ENCODE results near the gene FLRT1. TPM values are rescaled to one million over a fixed set of nuclear protein-coding genes. Genes with fewer than 3 reads are reported as not detected.

The FLRT1 gene
- total and polyA plus RNA-seq, 4 donors, result 0.10 to 0.60 TPM; not detected in 2

GRCh38 chr11:64037027-64037634 is 1.4 kb downstream of the FLRT1 start:
- intact Hi-C loops (cut with DNase I), result no loop called here

DNA sequence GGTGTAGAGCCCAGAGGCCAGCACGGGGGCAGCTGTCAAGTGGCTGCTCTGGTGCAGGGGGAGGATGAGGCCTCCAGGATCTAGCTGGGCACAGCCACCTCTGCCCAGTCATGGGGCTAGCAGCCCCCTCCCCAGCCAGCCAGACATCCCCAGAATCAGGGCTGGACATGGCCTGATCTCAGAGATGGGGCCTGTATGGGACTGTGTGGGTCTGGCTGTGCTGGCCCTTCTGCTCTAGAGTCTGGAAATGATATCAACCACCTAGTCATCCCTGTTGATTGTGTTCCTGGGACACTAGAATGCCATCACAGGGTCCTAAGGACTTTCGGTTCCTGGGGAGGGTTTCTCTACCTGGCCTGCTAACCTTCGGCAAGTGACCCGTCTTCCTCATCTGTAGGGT is 2.8 kb downstream of the FLRT1 start:
- Histone ChIP-seq H3K9me3 (ENCODE audit: control insufficient read depth, low read length) (no peaks in the 10 kb centered on the region), H3K27ac (ENCODE audit: low read depth in 1 of 2, low read length in 2 of 2) (no peak overlapping the region), H3K4me1 (ENCODE audit: control insufficient read depth in 1 of 2, insufficient read depth in 2 of 2, low read length in 2 of 2) (no peaks in the 10 kb centered on the region), H3K4me3 (ENCODE audit: low read length in 2 of 2) (no peak overlapping the region), H3K36me3 (ENCODE audit: control insufficient read depth in 1 of 2, insufficient read depth in 2 of 2, low read length in 1 of 2) (no peaks in the 10 kb centered on the region), H3K27me3 (ENCODE audit: control insufficient read depth in 1 of 2, insufficient read depth in 2 of 2, low read length in 1 of 2) (no peaks in the 10 kb centered on the region)
- intact Hi-C loops (cut with DNase I), result no loop called here
- no peak for ATAC-seq (ENCODE audit: low FRiP score)
- 94 to 100% methylated on average over 4 of the region's 4 CpGs for WGBS, 2 donors
- no peak for DNase-seq

More at GRCh38 chr11:64037027-64037634, 1.4 kb downstream of the FLRT1 start:
- DNase-seq, result no peak
- H3K4me1 ChIP-seq (ENCODE audit: control insufficient read depth in 1 of 2, insufficient read depth in 2 of 2, low read length in 2 of 2), result no peaks in the 10 kb centered on the region
- no peaks in the 10 kb centered on the region for H3K9me3 ChIP-seq (ENCODE audit: control insufficient read depth, low read length)
- no peaks in the 10 kb centered on the region for H3K36me3 ChIP-seq (ENCODE audit: control insufficient read depth in 1 of 2, insufficient read depth in 2 of 2, low read length in 1 of 2)
- H3K27me3 ChIP-seq (ENCODE audit: control insufficient read depth in 1 of 2, insufficient read depth in 2 of 2, low read length in 1 of 2), result no peaks in the 10 kb centered on the region
- no peak for ATAC-seq (ENCODE audit: low FRiP score)
- no peak overlapping the region for H3K27ac ChIP-seq (ENCODE audit: low read depth in 1 of 2, low read length in 2 of 2)
- no peak overlapping the region for H3K4me3 ChIP-seq (ENCODE audit: low read length in 2 of 2)
- 64 to 69% methylated on average over 23 of the region's 23 CpGs for WGBS, 2 donors

DNA sequence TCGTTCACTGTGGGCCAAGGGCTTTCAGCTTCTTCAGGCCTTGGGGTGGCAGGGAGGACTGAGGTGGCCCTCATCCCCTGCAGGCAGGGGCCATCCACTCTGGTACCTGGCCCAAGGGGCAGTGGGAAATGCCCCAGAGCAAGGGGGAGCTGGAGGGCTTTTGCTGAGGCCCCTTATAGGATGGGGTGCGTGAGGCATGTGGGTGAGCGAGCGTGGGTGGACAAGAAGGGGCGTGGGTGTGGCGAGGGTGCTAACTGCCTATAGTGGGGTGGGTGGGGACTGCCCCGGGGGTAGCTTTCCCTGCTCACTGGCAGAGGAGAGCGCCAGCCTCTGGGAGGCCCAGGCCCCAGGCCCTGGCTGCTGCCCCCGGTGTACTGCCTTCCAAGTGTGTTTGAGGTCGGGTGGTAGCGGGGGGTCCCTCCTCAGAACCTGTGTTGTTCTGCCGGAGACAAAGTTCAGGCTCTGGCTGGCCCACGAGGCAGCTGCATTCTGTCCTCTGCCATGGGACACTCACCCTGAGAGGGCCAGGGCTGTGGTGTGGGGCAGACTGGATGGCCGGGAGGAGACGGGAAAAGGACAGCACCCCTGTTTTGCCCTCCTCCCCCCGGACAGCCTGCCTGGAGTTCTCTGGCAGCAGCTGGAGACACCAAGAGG is 3.4 kb downstream of the FLRT1 start:
- intact Hi-C loops (cut with DNase I), result no loop called here
- H3K9me3 ChIP-seq (ENCODE audit: control insufficient read depth, low read length), result no peaks in the 10 kb centered on the region
- no peak overlapping the region for H3K4me3 ChIP-seq (ENCODE audit: low read length in 2 of 2)
- WGBS, 2 donors, result 89% methylated on average over 16 of the region's 16 CpGs
- no peaks in the 10 kb centered on the region for H3K4me1 ChIP-seq (ENCODE audit: control insufficient read depth in 1 of 2, insufficient read depth in 2 of 2, low read length in 2 of 2)
- DNase-seq, result no peak
- H3K27me3 ChIP-seq (ENCODE audit: control insufficient read depth in 1 of 2, insufficient read depth in 2 of 2, low read length in 1 of 2), result no peaks in the 10 kb centered on the region
- no peaks in the 10 kb centered on the region for H3K36me3 ChIP-seq (ENCODE audit: control insufficient read depth in 1 of 2, insufficient read depth in 2 of 2, low read length in 1 of 2)
- no peak overlapping the region for H3K27ac ChIP-seq (ENCODE audit: low read depth in 1 of 2, low read length in 2 of 2)
- no peak for ATAC-seq (ENCODE audit: low FRiP score)

DNA sequence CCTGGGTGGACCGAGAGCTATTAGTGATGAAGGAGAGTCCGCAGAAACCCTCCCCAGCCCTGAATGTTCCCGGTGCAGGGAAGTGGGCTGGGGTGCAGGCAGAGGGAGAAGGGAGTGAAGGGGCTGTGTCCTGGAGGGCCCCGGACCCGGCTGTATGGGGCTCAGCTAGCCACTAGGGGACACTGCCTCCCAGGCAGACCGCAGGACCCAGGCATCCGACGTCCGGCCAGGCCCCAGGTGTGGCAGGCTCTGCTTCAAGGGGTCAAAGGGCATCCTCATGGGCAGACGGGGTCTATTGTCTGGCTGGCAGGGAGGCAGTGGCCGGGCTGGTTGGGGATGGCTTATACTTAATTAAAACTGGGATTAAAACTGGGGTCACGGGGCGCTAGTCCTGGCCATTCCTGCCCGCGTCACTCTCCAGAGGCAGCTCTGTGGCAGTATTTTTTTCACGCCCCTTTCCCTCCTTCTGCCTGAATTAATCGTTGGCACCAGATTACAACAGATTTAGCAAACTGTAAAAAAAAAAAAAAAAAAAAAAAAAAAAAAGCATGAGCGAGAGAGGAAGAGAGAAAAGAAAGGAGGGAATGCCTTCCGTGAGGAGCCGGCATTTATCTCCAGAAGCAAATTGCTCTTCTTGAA is 5.1 kb downstream of the FLRT1 start:
- H3K4me1 ChIP-seq (ENCODE audit: control insufficient read depth in 1 of 2, insufficient read depth in 2 of 2, low read length in 2 of 2), result no peaks in the 10 kb centered on the region

GRCh38 chr11:64041846-64042245 is 6.1 kb downstream of the FLRT1 start:
- H3K36me3 ChIP-seq (ENCODE audit: control insufficient read depth in 1 of 2, insufficient read depth in 2 of 2, low read length in 1 of 2), result no peaks in the 10 kb centered on the region
- WGBS, 2 donors, result 94 to 97% methylated on average over 9 of the region's 9 CpGs
- H3K27me3 ChIP-seq (ENCODE audit: control insufficient read depth in 1 of 2, insufficient read depth in 2 of 2, low read length in 1 of 2), result no peaks in the 10 kb centered on the region
- no peak overlapping the region for H3K27ac ChIP-seq (ENCODE audit: low read depth in 1 of 2, low read length in 2 of 2)
- intact Hi-C loops (cut with DNase I), result no loop called here
- H3K4me3 ChIP-seq (ENCODE audit: low read length in 2 of 2), result no peak overlapping the region
- DNase-seq (no peak), ATAC-seq (ENCODE audit: low FRiP score) (no peak)
- no peaks in the 10 kb centered on the region for H3K4me1 ChIP-seq (ENCODE audit: control insufficient read depth in 1 of 2, insufficient read depth in 2 of 2, low read length in 2 of 2)
- H3K9me3 ChIP-seq (ENCODE audit: control insufficient read depth, low read length), result no peaks in the 10 kb centered on the region

More for the DNA sequence above, 5.1 kb downstream of the FLRT1 start:
- H3K9me3 ChIP-seq (ENCODE audit: control insufficient read depth, low read length), result no peaks in the 10 kb centered on the region
- WGBS, 2 donors, result 71% methylated on average over 20 of the region's 20 CpGs
- no peak for DNase-seq
- no peak overlapping the region for H3K4me3 ChIP-seq (ENCODE audit: low read length in 2 of 2)
- ATAC-seq (ENCODE audit: low FRiP score), result no peak
- H3K27ac ChIP-seq (ENCODE audit: low read depth in 1 of 2, low read length in 2 of 2), result no peak overlapping the region
- intact Hi-C loops (cut with DNase I), result no loop called here
- no peaks in the 10 kb centered on the region for H3K27me3 ChIP-seq (ENCODE audit: control insufficient read depth in 1 of 2, insufficient read depth in 2 of 2, low read length in 1 of 2)
- no peaks in the 10 kb centered on the region for H3K36me3 ChIP-seq (ENCODE audit: control insufficient read depth in 1 of 2, insufficient read depth in 2 of 2, low read length in 1 of 2)

GRCh38 chr11:64042301-64042700 is 6.6 kb downstream of the FLRT1 start:
- DNase-seq, result no peak
- intact Hi-C loops (cut with DNase I), result no loop called here
- Histone ChIP-seq H3K36me3 (ENCODE audit: control insufficient read depth in 1 of 2, insufficient read depth in 2 of 2, low read length in 1 of 2) (no peaks in the 10 kb centered on the region), H3K4me1 (ENCODE audit: control insufficient read depth in 1 of 2, insufficient read depth in 2 of 2, low read length in 2 of 2) (no peaks in the 10 kb centered on the region), H3K4me3 (ENCODE audit: low read length in 2 of 2) (no peak overlapping the region), H3K9me3 (ENCODE audit: control insufficient read depth, low read length) (no peaks in the 10 kb centered on the region), H3K27me3 (ENCODE audit: control insufficient read depth in 1 of 2, insufficient read depth in 2 of 2, low read length in 1 of 2) (no peaks in the 10 kb centered on the region), H3K27ac (ENCODE audit: low read depth in 1 of 2, low read length in 2 of 2) (no peak overlapping the region)
- WGBS, 2 donors, result 89 to 95% methylated on average over 4 of the region's 4 CpGs
- no peak for ATAC-seq (ENCODE audit: low FRiP score)

GRCh38 chr11:64043545-64043944 is 7.8 kb downstream of the FLRT1 start:
- intact Hi-C loops (cut with DNase I), result no loop called here
- Histone ChIP-seq H3K36me3 (ENCODE audit: control insufficient read depth in 1 of 2, insufficient read depth in 2 of 2, low read length in 1 of 2) (no peaks in the 10 kb centered on the region), H3K27me3 (ENCODE audit: control insufficient read depth in 1 of 2, insufficient read depth in 2 of 2, low read length in 1 of 2) (no peaks in the 10 kb centered on the region), H3K4me1 (ENCODE audit: control insufficient read depth in 1 of 2, insufficient read depth in 2 of 2, low read length in 2 of 2) (no peaks in the 10 kb centered on the region), H3K27ac (ENCODE audit: low read depth in 1 of 2, low read length in 2 of 2) (no peak overlapping the region), H3K9me3 (ENCODE audit: control insufficient read depth, low read length) (no peaks in the 10 kb centered on the region), H3K4me3 (ENCODE audit: low read length in 2 of 2) (no peak overlapping the region)
- DNase-seq (no peak), ATAC-seq (ENCODE audit: low FRiP score) (no peak)
- WGBS, 2 donors, result 94 to 95% methylated on average over 5 of the region's 5 CpGs

DNA sequence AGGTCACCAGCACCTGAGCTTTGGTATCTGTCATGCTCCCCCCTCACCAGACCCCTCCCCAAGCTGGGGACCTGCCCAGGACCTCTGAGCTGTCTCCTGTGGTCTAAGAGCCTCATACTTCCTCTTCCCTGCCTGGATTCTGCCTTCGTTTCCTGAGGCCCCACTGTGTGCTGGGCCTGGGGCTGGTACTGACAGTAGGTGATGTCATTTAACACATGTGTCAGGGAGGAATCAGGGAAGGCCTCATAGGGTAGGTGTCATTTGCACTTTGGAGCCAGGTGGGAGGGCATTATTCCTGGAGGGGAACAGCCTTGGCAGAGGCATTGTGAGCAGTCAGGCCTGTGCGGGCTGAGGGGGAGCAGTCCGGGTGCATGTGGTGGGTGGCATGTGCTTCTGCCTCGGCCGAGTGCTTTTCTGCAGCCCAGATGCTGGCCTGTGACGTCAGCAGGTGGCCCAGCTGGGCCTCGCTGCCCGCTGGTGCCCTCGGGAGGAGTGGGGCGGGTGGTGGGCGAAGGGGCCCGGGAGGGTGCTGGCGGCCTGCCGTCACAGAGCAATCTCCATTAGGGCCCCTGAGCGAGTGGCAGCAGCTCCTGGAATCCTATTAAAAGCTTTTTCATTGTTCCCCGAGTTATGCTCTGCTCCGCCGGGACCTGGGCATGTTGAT is 9.1 kb downstream of the FLRT1 start:
- no peaks in the 10 kb centered on the region for H3K4me1 ChIP-seq (ENCODE audit: control insufficient read depth in 1 of 2, insufficient read depth in 2 of 2, low read length in 2 of 2)
- H3K4me3 ChIP-seq (ENCODE audit: low read length in 2 of 2), result no peak overlapping the region
- ATAC-seq (ENCODE audit: low FRiP score) (no peak), DNase-seq (no peak)
- intact Hi-C loops (cut with DNase I), result no loop called here
- 70 to 81% methylated on average over 18 of the region's 18 CpGs for WGBS, 2 donors
- H3K9me3 ChIP-seq (ENCODE audit: control insufficient read depth, low read length), result no peaks in the 10 kb centered on the region
- no peaks in the 10 kb centered on the region for H3K36me3 ChIP-seq (ENCODE audit: control insufficient read depth in 1 of 2, insufficient read depth in 2 of 2, low read length in 1 of 2)
- no peaks in the 10 kb centered on the region for H3K27me3 ChIP-seq (ENCODE audit: control insufficient read depth in 1 of 2, insufficient read depth in 2 of 2, low read length in 1 of 2)
- no peak overlapping the region for H3K27ac ChIP-seq (ENCODE audit: low read depth in 1 of 2, low read length in 2 of 2)
